HuH-7 (cell line): ENCODE data around the gene ANKDD1A.
A peak's percentile ranks its signal among the peaks of the same experiment; 100 is the strongest.

ENCODE experiments used
- DNase-seq: peaks from one replicate; pipeline ENCODE4 v3.0.0; 2011; ENCODE audit warnings: low spot score

ANKDD1A gene

DNA sequence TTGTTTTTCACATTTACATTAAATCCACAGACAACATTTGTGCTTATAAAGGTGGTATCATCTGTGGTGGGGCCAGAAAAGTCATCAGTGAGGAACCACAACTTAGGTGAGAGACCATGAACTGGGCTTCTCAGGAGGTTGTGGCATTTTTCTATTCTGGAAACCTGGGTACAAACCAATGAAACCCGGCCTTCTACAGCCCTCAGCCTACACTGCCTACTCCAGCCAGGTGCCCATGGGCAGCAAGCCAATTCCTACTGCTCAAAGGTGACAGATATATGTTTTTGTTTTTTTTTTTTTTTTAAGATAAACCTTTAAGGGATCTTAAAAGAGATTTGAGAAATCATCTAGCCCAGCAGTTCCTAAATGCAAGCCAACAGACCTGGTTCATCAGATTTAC lies 57.7 kb downstream of the ANKDD1A start:
- DNase-seq: no peak

DNA sequence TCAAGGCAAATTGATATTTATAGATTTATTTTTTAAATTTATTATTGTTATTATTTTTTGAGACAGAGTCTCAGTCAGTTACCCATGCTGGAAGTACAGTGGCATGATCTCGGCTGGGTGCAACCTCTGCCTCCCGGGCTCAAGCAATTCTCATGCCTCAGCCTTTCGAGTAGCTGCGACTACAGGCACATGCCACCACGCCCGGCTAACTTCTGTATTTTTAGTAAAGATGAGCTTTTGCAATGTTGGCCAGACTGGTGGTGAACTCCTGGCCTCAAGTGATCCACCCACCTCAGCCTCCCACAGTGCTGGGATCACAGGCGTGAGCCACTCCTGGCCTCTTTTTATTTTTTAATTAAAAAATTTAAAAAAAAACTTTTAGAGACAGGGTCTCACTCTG lies 59.0 kb downstream of the ANKDD1A start:
- no peak for DNase-seq

DNA sequence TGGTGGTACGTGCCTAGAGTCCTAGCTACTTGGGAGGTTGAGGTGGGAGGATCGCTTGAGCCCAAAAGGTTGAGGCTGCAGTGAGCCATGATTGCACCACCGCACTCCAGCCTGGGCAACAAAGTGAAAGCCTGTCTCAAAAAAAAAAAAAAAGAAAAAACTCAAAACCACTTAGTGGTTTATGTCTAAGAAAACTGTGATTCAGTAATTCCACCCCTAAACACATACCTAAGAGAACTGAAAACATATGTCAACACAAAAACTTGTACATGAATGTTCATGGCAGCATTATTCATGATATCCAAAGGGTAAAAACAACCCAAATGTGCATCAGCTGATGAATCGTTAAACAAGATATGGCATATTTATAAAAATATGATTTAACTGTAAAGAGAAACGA lies 63.7 kb downstream of the ANKDD1A start:
- DNase-seq: no peak

DNA sequence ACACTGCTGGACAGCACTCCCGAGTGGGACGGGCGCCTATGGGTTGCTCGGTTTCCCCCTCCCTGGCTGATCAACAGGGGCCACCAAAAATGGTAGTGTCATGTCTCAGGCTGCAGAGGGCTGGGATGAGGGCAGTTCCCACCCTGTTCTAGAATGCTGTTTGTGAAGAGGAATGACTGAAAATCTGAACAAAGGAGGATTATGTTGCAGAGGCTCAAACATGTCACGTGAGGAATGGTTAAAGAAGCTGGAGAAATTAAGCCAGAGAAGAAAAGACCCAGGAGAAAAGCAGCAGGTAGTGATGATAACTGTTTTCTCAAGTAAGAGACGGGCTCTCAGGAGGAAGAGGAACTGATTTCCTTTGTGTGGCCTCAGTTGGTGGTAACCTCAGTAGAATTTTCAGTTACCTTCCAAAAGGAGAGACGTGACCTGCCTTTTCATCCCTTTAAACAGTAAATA lies 67.6 kb downstream of the ANKDD1A start:
- no peak for DNase-seq

DNA sequence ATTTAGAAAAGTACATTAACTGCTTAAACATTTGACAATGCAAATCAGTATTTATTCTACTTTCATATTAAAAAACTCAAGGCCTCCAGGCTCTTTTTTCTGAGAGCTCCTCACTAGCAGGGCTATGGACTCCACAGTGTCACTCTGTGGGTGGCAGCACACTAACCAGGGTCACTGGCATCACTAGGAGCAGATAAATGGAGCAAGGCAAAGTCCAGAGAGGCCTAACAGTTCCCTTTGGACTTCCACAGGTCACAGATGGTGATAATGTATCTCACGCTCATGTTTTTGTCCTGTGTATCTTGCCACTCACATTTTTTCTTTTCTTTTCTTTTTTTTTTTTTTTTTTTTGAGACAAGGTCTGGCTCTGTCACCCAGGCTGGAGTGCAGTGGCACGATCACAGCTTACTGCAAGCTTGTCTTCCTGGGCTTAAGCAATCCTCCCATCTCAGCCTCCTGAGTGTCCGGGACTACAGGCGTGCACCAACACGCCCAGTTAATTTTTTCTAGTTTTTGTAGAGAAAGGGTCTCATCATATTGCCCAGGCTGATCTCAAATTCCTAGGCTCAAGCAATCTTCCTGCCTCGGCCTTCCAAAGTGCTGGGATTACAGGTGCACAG lies 70.2 kb downstream of the ANKDD1A start:
- DNase-seq: no peak

DNA sequence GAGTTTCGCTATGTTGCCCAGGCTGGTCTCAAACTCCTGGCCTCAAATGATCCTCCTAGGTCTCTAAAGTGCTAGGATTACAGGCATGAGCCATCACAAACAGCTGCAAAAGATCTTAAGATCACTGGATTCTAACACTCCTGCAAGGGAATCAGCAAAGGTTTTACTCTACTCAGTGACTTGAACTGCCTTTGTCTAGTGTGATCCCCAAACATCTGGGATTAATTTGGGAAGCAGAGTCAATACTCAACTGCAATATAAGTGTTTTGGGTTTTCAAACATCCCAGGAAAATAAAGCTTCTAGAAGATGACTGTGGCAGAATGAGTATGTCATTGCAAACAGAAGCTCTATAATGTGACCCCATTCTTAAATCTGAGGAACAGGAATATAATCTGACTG lies 70.8 kb downstream of the ANKDD1A start:
- DNase-seq: no peak

DNA sequence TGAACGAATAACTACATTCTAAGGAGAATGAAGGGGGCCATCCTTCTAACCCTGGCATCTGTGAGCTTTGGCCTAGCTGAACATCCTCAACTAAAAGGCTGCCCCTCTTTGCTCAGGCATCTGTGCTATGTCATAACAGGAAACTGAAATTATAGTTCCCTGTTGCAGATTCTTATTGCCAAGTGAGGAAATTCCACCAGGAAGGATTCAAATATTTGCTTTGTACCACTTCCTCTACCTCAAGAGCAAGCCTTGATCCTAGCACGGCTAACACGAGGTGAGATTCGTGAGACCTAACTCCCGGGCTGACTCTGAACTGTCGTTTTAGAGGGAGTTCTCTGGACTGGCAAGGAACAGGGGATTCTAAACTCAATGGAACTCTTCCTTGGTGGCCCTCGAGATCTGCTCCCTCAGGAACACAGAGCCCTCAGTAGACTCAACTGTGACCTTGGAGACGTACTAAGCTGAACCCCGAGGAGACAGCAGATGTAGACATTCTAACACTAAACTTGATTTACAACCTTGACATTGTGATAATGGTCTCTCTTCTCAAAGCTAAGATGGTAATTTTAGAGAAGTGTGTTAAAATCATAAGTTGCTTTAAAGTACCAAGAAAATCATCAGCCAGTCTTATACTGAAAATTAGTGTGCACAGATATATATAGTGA lies 73.8 kb downstream of the ANKDD1A start:
- DNase-seq: no peak

DNA sequence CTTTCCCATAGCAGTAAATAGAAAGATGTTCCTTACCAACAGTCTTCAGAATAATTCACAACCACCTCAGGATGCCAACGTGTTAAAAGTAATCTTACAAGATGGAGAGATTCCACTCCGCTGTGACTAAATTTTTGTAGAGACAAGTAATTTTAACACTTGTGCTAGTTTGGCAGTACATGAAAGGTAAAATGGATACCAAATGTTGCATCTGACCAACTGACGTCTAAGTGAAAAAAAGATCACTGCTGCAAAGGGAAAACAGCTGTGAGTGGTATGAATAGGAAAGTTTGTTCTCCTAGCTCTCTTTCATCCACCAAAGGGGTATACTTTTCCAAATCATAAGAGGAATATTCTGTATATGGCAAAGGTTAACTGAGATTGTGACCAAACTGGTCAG lies 75.4 kb downstream of the ANKDD1A start:
- no peak for DNase-seq

DNA sequence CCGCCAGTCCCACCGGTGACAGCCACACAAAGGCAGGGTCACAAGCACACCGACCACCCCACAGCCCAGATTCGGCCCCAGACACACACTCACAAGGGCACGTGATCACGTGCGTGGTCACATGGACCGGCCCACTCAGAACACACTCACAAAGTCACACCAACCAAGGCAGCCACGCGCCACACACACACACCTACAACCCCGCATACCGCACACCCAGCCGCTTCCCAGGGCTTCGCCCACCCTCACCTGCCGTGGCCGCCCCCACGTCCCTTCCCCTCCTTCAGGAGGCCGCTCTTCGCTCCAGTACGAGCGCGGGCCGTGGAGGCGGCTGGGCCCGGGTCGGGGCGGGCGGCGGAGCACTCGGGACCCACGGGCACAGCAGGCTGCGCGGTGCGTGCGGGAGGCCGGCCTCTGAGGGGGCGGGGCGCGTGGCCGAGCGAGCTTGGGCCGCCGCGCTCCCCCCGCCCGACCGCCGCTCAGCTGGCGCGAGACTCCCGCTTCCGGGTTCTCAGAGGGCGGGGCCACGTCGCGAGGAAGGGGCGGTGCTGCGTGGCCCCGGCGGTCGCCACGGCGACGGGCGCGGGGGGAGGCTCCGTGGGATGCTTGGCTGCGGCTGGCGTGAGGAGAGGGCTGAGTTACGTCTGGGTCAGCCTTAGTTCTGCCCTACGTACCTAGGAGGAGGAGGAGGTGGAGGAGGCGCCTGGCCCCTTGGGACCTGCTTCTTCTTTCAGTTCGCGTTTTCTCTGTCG lies 77.9 kb downstream of the ANKDD1A start, which contains the start of gene SPG21:
TSS of gene SPG21 (minus strand) at position 499 of the 752 bp plus-strand sequence. CDS start 6,345 bp downstream, outside the sequence.
- DNase-seq: peak; percentile 83

DNA sequence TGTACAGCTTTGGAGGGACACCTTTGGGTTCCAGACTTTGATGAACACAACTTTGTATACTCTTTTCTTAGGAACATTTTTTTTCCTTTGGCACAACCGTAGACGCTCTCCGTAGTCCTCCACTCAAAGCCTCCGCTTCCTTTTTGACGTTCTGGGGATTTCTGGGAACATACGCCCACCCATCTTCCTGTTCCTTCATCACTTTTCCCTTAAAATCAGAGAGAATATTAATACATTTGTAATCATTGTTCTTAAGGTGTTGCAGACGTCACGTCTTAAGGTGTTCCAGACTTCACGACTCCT lies 78.4 kb downstream of the ANKDD1A start:
- DNase-seq: no peak

DNA sequence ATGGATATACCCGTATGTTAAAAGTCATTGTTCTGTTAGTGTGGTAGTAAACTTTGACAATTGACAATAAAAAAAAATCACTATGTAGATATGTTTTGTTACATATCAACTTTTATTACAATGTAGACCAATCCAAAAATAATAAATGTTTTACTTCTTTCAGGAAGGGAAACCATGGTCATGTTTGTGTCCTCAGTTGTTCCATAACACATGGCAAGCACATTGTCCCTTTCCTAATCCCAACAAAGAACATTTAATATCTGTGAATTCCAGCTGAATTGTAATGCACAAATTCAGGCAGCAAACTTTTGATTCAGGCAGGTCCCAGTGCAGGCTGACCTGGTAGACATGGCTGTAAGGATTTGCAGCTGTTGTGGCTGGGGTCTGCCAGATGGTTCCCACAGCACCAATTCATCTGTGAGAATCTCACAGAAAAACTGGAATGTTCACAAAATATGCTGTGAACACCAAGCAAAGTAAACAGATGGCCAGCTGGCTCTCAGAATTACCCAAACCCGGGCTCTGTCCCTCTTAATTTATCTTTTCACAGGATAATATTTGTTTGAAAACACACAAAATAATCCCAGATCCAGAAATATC lies 79.9 kb downstream of the ANKDD1A start:
- DNase-seq: no peak

DNA sequence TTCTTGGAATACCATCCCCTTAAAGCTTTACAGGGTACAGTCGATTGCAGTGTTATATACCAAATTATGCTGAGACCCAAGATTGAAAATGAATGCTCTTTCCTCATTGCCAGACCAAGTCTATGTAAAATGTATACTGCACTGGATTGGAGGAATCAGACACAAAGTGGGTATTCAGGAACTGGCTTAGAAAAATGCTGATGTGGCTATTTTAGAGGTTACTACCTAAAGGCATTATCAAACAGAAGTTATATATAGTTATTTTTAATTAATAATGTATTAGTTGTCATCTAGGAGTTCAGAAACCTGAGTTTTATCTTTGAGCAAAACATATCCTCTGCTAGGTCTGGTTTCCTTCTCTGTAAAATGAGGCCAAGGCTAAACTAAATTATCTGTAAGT lies 81.6 kb downstream of the ANKDD1A start:
- no peak for DNase-seq

DNA sequence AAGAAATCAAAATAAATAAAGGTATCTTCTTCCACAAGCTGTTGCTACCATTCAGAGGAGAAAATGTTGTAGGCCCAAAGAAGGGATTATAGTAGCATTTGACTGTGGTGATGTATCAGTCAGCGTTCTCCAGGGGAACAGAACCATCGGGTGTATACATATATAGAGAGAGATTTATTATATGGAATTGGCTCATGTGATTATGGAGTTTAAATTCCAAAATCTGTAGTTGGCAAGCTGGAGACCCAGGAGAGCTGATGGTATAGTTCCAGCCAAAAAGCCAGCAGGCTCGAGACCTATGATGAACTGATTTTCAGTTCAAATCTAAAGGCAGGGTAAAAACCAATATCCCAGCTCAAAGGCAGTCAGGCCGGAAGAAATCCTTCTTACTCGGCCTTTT lies 85.4 kb downstream of the ANKDD1A start:
- no peak for DNase-seq

DNA sequence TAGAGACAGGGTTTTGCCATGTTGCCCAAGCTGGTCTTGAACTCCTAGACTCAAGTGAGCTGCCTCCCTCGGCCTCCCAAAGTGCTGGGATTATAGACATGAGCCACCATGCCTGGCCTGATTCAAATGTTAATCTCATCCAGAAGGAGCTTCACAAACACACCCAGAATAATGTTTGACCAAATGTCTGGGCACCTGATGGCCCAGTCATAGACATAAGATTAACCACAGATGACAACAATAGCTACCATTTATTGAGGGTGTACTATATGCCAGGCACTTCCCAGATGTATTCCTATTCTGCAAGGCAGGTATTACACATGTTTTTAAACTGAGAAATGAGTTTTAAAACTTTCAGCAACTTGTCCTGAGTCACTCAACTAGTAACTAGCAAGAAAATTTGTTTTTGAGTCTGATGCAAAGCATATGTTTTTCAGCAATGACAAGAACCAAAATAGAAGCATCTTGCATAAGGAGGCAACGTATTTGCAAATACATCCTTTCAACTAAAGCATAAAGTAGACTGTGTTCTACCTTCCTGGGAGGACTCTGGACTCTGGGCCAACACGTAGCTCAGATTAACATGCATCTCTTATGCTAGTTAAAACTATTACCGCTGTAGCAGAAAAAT lies 86.2 kb downstream of the ANKDD1A start:
- no peak for DNase-seq

DNA sequence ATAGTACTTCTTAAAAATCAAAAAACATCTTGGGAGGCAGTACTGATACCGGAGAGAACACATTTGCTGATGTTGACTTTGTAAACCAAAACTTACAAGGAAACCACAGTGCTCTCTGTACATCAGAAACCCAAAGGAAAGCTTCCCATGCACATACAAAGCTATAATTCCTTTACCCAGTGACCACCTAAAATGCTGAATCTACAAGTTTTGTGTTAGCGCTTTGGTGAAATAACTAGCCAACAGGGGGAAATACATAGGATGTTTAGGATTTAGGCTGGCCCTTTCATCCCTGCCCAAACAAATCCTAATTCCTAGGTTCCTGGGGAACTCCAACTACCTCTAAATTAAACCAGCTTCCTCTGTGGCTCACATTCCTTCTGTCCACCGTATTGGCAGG lies 93.3 kb downstream of the ANKDD1A start:
- DNase-seq: no peak

DNA sequence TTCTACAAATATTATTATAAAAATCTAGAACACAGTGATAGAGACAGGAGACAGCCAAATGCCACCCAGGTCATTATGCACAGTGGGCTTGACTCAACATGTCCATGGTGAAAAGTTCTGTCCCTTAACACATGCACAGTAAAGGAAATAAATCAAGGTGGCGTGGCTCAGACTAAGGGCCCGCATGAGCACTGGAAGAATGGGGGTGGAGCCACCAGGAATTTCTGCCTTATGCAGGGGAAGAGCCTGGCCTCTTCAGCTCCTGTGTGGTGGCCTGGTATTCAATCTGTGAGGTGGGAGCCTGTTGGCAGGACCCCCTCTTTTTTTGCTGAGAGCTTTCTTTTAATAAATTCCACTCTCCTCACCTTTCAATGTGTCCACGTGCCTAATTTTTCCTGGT lies 95.2 kb downstream of the ANKDD1A start:
- no peak for DNase-seq
